Loucy (cell line): ENCODE measurements around the gene POLR2I.

ENCODE experiments used
- H2AFZ ChIP-seq: fragments of 200-600 bp; sonication (generic); 2 replicates; pipeline ENCODE4 v1.6.0; 2016; ENCODE audit warnings: antibody characterized with exemption, mild to moderate bottlenecking, low read length, moderate library complexity
- H3F3A ChIP-seq: fragments of 200-600 bp; 2 replicates; pipeline ENCODE4 v1.6.0; 2016; ENCODE audit warnings: antibody characterized with exemption, low read depth, mild to moderate bottlenecking
- H3K27me3 ChIP-seq: fragments of 200-600 bp; sonication (generic); 2 replicates; pipeline ENCODE4 v1.6.1; 2014; ENCODE audit warnings: low read length, mild to moderate bottlenecking; ENCODE audit not compliant: insufficient read depth, poor library complexity, severe bottlenecking
- H3K36me3 ChIP-seq: fragments of 200-600 bp; sonication (generic); 2 replicates; pipeline ENCODE4 v1.6.1; 2016; ENCODE audit warnings: low read length; ENCODE audit not compliant: insufficient read depth
- H3K4me1 ChIP-seq: fragments of 200-600 bp; sonication (generic); 2 replicates; pipeline ENCODE4 v1.5.1; 2014; ENCODE audit warnings: low read length, mild to moderate bottlenecking; ENCODE audit not compliant: insufficient read depth, poor library complexity, severe bottlenecking
- H3K4me2 ChIP-seq: fragments of 200-600 bp; sonication (generic); 2 replicates; pipeline ENCODE4 v1.6.0; 2014; ENCODE audit warnings: antibody characterized with exemption, low read length, low read depth, mild to moderate bottlenecking; ENCODE audit not compliant: poor library complexity, severe bottlenecking
- H3K4me3 ChIP-seq: fragments of 200-600 bp; sonication (generic); 2 replicates; pipeline ENCODE4 v1.5.1; 2014; ENCODE audit warnings: low read length, mild to moderate bottlenecking, mixed read lengths; ENCODE audit not compliant: poor library complexity, severe bottlenecking
- H3K79me2 ChIP-seq: fragments of 200-600 bp; sonication (generic); 2 replicates; pipeline ENCODE4 v1.6.1; 2014; ENCODE audit warnings: low read length; ENCODE audit not compliant: insufficient read depth
- H3K9ac ChIP-seq: fragments of 200-600 bp; sonication (generic); 2 replicates; pipeline ENCODE4 v1.6.0; 2014; ENCODE audit warnings: mild to moderate bottlenecking, low read depth, low read length, moderate library complexity; ENCODE audit not compliant: poor library complexity, severe bottlenecking
- H3K9me2 ChIP-seq: fragments of 200-600 bp; sonication (generic); replicated peaks from 2 replicates; pipeline ENCODE4 v1.6.1; 2016; ENCODE audit warnings: low read depth, low read length, mixed read lengths
- H3K9me3 ChIP-seq: fragments of 200-600 bp; sonication (generic); 2 replicates; pipeline ENCODE4 v1.6.1; 2014; ENCODE audit warnings: mild to moderate bottlenecking, antibody characterized with exemption, low read length, low read depth; ENCODE audit not compliant: insufficient read depth
- H4K20me1 ChIP-seq: fragments of 200-600 bp; sonication (generic); 2 replicates; pipeline ENCODE4 v1.6.0; 2014; ENCODE audit warnings: antibody characterized with exemption, low read length, mild to moderate bottlenecking; ENCODE audit not compliant: insufficient read depth, poor library complexity, severe bottlenecking
- EZH2phosphoT487 ChIP-seq: fragments of 200-600 bp; IDR thresholded peaks from 2 replicates; pipeline ENCODE4 v1.6.1; 2018; ENCODE audit warnings: antibody characterized with exemption, mild to moderate bottlenecking, moderate library complexity, borderline replicate concordance
- TF ChIP-seq, protein P1 (sequence below): fragments of 200-600 bp; sonication (generic); conservative IDR thresholded peaks from 2 replicates; pipeline ENCODE4 v1.5.1; 2014; ENCODE audit warnings: mild to moderate bottlenecking, antibody characterized with exemption, low read length

POLR2I gene

DNA sequence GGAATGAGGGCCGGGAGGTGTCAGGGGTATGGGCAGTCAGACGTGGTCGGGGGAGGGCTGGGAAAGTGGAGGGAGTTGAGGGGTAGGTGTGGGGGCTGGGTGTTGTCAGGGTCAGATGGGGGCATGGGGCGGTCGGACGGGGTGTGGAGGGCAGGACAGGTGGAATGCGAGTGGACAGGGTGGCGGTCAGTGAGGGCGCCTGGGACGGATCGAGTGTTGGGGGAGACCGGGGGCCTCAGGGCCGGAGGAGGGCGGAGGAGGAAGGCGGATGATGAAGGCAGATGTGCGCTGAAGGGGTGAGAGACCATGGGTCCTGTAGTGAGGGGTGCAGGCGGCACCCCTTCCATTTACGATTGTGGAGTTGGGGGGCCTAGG, 6.3 kb upstream of the POLR2I start:
- no peaks in the 10 kb centered on the region for H3K27me3 ChIP-seq
- H3K9ac ChIP-seq = no peak overlapping the region
- H3K9me2 ChIP-seq = no peaks in the 10 kb centered on the region
- peaks cover 12% of the 10 kb centered on the region for H3K4me1 ChIP-seq
- H3K4me3 ChIP-seq = no peak overlapping the region
- peaks cover 8% of the 10 kb centered on the region; the same call in 1 of the 2 replicates for H3K36me3 ChIP-seq
- peaks cover 17% of the 10 kb centered on the region for H3K79me2 ChIP-seq
- no peak overlapping the region for H3K4me2 ChIP-seq
- peaks cover 4% of the 10 kb centered on the region for H4K20me1 ChIP-seq
- H2AFZ ChIP-seq = no peak overlapping the region
- TF ChIP-seq EZH2phosphoT487 = no peak
- TF ChIP-seq, protein P1, sequence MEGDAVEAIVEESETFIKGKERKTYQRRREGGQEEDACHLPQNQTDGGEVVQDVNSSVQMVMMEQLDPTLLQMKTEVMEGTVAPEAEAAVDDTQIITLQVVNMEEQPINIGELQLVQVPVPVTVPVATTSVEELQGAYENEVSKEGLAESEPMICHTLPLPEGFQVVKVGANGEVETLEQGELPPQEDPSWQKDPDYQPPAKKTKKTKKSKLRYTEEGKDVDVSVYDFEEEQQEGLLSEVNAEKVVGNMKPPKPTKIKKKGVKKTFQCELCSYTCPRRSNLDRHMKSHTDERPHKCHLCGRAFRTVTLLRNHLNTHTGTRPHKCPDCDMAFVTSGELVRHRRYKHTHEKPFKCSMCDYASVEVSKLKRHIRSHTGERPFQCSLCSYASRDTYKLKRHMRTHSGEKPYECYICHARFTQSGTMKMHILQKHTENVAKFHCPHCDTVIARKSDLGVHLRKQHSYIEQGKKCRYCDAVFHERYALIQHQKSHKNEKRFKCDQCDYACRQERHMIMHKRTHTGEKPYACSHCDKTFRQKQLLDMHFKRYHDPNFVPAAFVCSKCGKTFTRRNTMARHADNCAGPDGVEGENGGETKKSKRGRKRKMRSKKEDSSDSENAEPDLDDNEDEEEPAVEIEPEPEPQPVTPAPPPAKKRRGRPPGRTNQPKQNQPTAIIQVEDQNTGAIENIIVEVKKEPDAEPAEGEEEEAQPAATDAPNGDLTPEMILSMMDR = no peak
- no peaks in the 10 kb centered on the region for H3F3A ChIP-seq
- H3K9me3 ChIP-seq = no peaks in the 10 kb centered on the region

DNA sequence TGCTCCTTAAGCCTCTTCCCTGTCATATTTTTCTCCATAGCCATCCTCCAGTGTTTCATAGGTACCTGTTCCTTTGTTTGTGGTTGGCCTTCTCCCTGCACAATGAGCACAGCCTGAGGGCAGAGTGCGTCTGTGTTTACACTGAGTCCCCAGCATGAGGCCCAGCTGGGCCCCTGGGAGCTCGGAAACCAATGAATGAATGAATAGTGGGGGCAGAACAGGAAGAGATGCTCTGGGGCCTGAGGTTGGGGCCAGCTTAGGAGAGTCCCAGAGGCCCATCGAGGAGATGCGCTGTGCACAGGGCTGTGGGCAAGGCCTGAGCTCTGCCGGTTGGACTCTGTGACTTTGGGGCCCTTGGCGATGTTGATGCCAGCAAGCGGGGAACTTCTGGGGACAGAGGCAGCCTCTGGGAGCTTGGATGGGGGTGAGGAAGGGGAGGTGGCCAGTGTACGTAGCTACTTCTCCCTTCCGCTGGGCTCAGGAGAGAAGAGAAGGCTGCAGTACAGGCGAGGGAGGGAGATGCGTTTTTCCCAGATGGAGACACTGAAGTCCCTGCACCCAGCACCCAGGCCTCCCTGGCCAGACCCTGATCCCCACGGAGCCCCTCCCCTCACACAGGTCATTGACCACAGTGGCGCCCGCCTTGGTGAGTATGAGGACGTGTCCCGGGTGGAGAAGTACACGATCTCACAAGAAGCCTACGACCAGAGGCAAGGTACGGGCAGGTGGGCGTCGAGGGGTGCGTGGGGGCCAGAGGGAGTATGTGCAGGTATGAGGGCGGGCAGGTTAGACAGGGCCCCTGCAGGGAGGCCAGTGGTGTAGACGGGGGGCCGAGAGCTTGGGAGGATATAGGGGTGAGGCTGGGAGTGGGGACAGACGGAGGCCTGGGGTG, 5.7 kb upstream of the POLR2I start:
- Histone ChIP-seq H3K9me3 (no peaks in the 10 kb centered on the region), H4K20me1 (peaks cover 7% of the 10 kb centered on the region), H3K4me1 (peaks cover 14% of the 10 kb centered on the region), H3K27me3 (no peaks in the 10 kb centered on the region), H3K9me2 (no peaks in the 10 kb centered on the region), H3K4me3 (no peak overlapping the region), H3K9ac (no peak overlapping the region), H3K36me3 (peaks cover 2% of the 10 kb centered on the region; the same call in 1 of the 2 replicates), H2AFZ (no peak overlapping the region), H3F3A (no peaks in the 10 kb centered on the region), H3K79me2 (peaks cover 20% of the 10 kb centered on the region), H3K4me2 (peak overlapping the region; percentile 18)
- TF ChIP-seq EZH2phosphoT487 = no peak
- TF ChIP-seq, protein P1 = no peak

DNA sequence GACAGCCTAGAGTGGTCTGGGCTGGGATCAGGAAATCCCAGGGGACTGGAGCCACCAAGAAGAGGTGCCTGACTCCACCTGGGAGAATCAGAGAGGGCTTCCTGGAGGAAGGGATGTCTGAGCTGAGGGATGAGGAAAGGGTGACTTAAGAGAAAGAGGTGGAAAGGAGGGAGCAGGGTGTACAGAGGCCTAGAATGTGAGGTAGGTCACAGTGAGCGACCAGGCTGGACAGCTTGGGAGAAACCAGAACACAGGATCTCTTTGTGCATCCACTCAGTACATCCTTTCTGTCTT, 1.6 kb upstream of the POLR2I start:
- no peaks in the 10 kb centered on the region for H3F3A ChIP-seq
- H3K27me3 ChIP-seq = no peaks in the 10 kb centered on the region
- peaks cover 40% of the 10 kb centered on the region for H3K79me2 ChIP-seq
- peaks cover 11% of the 10 kb centered on the region for H4K20me1 ChIP-seq
- no peak overlapping the region for H2AFZ ChIP-seq
- peaks cover 21% of the 10 kb centered on the region for H3K4me1 ChIP-seq
- H3K9me3 ChIP-seq = no peaks in the 10 kb centered on the region
- no peaks in the 10 kb centered on the region for H3K36me3 ChIP-seq
- peak overlapping the region; percentile 97 for H3K4me2 ChIP-seq
- peak overlapping the region; percentile 79 for H3K9ac ChIP-seq
- H3K9me2 ChIP-seq = no peaks in the 10 kb centered on the region
- TF ChIP-seq, protein P1 = no peak
- no peak for TF ChIP-seq EZH2phosphoT487
- peak overlapping the region; percentile 90 for H3K4me3 ChIP-seq
